NCI-H2227 treated with DMSO at 0.1 percent for 48 hours (cell line): ENCODE measurements around the gene NEB.

Source experiments
- DNase-seq: peaks from one replicate; lab custom pipeline; 2025; lab: John Stamatoyannopoulos, UW

Gene NEB

GRCh38 chr2:151556121-151556520 is 178.2 kb downstream of the NEB start:
- no peak for DNase-seq

GRCh38 chr2:151552287-151552686 is 182.0 kb downstream of the NEB start:
- no peak for DNase-seq

- DNase-seq = no peak
Measured at GRCh38 chr2:151551556-151551955, 182.7 kb downstream of the NEB start.

- no peak for DNase-seq
Measured at GRCh38 chr2:151549191-151549590, 185.1 kb downstream of the NEB start.

- no peak for DNase-seq
Measured at GRCh38 chr2:151544449-151544848, 189.8 kb downstream of the NEB start.

- no peak for DNase-seq
Measured at GRCh38 chr2:151543876-151544275, 190.4 kb downstream of the NEB start.

- no peak for DNase-seq
Measured at GRCh38 chr2:151534001-151534400, 200.3 kb downstream of the NEB start.

GRCh38 chr2:151533127-151533526 is 201.1 kb downstream of the NEB start:
- DNase-seq = no peak

GRCh38 chr2:151526572-151527090 is 207.6 kb downstream of the NEB start:
- no peak for DNase-seq

- no peak for DNase-seq
Measured at GRCh38 chr2:151525821-151526373, 208.4 kb downstream of the NEB start.

GRCh38 chr2:151523850-151524249 is 210.4 kb downstream of the NEB start:
- DNase-seq = no peak

- no peak for DNase-seq
Measured at GRCh38 chr2:151522556-151522955, 211.7 kb downstream of the NEB start.

- DNase-seq = no peak
Measured at GRCh38 chr2:151520976-151521375, 213.3 kb downstream of the NEB start.

GRCh38 chr2:151518802-151519201 is 215.5 kb downstream of the NEB start:
- DNase-seq = no peak

GRCh38 chr2:151508519-151508918 is 225.8 kb downstream of the NEB start:
- DNase-seq = no peak

- DNase-seq = no peak
Measured at GRCh38 chr2:151506170-151506569, 228.1 kb downstream of the NEB start.

- no peak for DNase-seq
Measured at GRCh38 chr2:151498178-151498577, 236.1 kb downstream of the NEB start.

GRCh38 chr2:151491496-151491895 is 242.8 kb downstream of the NEB start:
- no peak for DNase-seq

GRCh38 chr2:151490276-151490675 is 244.0 kb downstream of the NEB start:
- no peak for DNase-seq

- DNase-seq = no peak
Measured at GRCh38 chr2:151486053-151486452, 248.2 kb downstream of the NEB start.

GRCh38 chr2:151484100-151484499 is 250.2 kb downstream of the NEB start:
- no peak for DNase-seq

GRCh38 chr2:151483546-151483945 is 250.7 kb downstream of the NEB start:
- DNase-seq = no peak

- no peak for DNase-seq
Measured at GRCh38 chr2:151482171-151482725, 252.0 kb downstream of the NEB start.

GRCh38 chr2:151481744-151482143 is 252.5 kb downstream of the NEB start:
- no peak for DNase-seq
